Upper lobe of left lung (tissue), 6 donors: ENCODE measurements around the gene SMC2. TPM values are rescaled to one million over a fixed set of nuclear protein-coding genes. Genes with fewer than 3 reads are reported as not detected.
A peak's percentile ranks its signal among the peaks of the same experiment; 100 is the strongest.

Source experiments
- ATAC-seq, 2 donors: fragments of 200-7000 bp; cut with Tn5 transposase; one replicate each; pipeline ENCODE4 v1.9.1; 2022; ENCODE audit warnings: mild to moderate bottlenecking in 2 of 2, moderate library complexity in 2 of 2; ENCODE audit not compliant: low FRiP score in 2 of 2
- DNase-seq, 2 donors: peaks; one replicate each; pipeline ENCODE4 v3.0.0-alpha.2; 2019 to 2020
- H3K27ac ChIP-seq, 4 donors: fragments of 200-600 bp; sonication (generic); one replicate each; pipeline ENCODE4 v1.5.1; 2016 to 2019
- H3K27me3 ChIP-seq, 4 donors: fragments of 200-600 bp; sonication (generic); one replicate each; pipeline ENCODE4 v1.5.1; 2017 to 2019
- H3K36me3 ChIP-seq, 4 donors: fragments of 200-600 bp; sonication (generic); one replicate each; pipeline ENCODE4 v1.5.1; 2016 to 2019
- H3K4me1 ChIP-seq, 4 donors: fragments of 200-600 bp; sonication (generic); one replicate each; pipeline ENCODE4 v1.5.1; 2018 to 2019
- H3K4me3 ChIP-seq, 4 donors: fragments of 200-600 bp; sonication (generic); one replicate each; pipeline ENCODE4 v1.5.1; 2017 to 2019; ENCODE audit warnings: mild to moderate bottlenecking in 2 of 4, moderate library complexity in 1 of 4
- H3K9me3 ChIP-seq, 4 donors: fragments of 200-600 bp; sonication (generic); one replicate each; pipeline ENCODE4 v1.5.1; 2018 to 2019
- EP300 ChIP-seq, 4 donors: sonication (generic); formaldehyde crosslinking; IDR thresholded peaks; one replicate each; pipeline ENCODE4 v1.5.1; 2017; ENCODE audit warnings: antibody characterized with exemption in 4 of 4, control low read depth in 2 of 4
- POLR2A ChIP-seq, 4 donors: fragments of 450-650 bp; IDR thresholded peaks; one replicate each; pipeline ENCODE4 v1.5.1; 2016 to 2017; ENCODE audit warnings: antibody characterized with exemption in 4 of 4, mild to moderate bottlenecking in 2 of 4
- POLR2AphosphoS5 ChIP-seq, 2 donors: sonication (generic); formaldehyde crosslinking; IDR thresholded peaks; one replicate each; pipeline ENCODE4 v1.5.1; 2017; ENCODE audit warnings: antibody characterized with exemption in 2 of 2
- WGBS, 2 donors: methylation state at CpG; one replicate each; pipeline ENCODE4 v1.1.5; 2017 to 2018; 5-methylcytosine and 5-hydroxymethylcytosine counted together
- total RNA-seq, 6 donors: library from RNA; depleted of rRNA in 4 of 6; stranded (reverse); fragments of >200 nt in 4 of 6; gene quantifications; one replicate each; pipeline versions ENCODE4 v1.1.0 to v1.2.1, GENCODE V29; 2016 to 2021
- TF ChIP-seq, protein P1 (sequence below), 6 experiments: fragments of 450-650 bp in 4 of 6; fragments of 200-600 bp in 2 of 6; sonication (generic) in 2 of 6; IDR thresholded peaks; one replicate each; pipeline ENCODE4 v1.5.1; 2016 to 2019; ENCODE audit warnings: antibody characterized with exemption in 6 of 6
- donor health status: DM: no; HTN: no; CAD: no; lungs with moderate emphysema.
- donor health status: DM: no; HTN: yes; CAD: no; lungs with severe emphysema.

The SMC2 gene
- total RNA-seq, 6 donors from 2014 or later: 5.0 to 13.9 (median 8.2) TPM

DNA sequence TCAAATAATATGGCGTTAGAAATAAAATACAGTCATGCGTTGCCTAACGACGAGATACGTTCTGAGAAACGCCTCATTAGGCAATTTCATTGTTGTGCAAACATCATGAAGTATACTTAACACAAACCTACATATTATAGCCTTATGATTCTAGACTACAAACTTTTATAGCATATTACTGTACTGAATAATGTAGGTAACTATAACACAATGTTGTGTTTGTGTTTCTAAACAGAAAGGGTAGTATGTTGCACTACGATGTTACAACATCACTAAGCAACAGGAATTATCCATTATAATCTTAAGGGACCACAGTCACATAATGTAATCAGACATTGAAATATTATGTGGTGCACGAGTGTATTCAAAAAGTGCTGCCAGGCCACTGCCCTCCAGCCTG, 3.0 kb upstream of the SMC2 start:
- no peaks in the 10 kb centered on the region for H3K36me3 ChIP-seq
- H3K27ac ChIP-seq: peak overlapping the region in 3 of 4 donors; percentile 93 to 95 (median 94)
- TF ChIP-seq POLR2A (IDR thresholded peaks at IDR 0.05) (no peak), EP300 (IDR thresholded peaks at IDR 0.05) (no peak), POLR2AphosphoS5 (IDR thresholded peaks at IDR 0.05) (peak in 1 of 2 donors; percentile 55)
- TF ChIP-seq, protein P1, sequence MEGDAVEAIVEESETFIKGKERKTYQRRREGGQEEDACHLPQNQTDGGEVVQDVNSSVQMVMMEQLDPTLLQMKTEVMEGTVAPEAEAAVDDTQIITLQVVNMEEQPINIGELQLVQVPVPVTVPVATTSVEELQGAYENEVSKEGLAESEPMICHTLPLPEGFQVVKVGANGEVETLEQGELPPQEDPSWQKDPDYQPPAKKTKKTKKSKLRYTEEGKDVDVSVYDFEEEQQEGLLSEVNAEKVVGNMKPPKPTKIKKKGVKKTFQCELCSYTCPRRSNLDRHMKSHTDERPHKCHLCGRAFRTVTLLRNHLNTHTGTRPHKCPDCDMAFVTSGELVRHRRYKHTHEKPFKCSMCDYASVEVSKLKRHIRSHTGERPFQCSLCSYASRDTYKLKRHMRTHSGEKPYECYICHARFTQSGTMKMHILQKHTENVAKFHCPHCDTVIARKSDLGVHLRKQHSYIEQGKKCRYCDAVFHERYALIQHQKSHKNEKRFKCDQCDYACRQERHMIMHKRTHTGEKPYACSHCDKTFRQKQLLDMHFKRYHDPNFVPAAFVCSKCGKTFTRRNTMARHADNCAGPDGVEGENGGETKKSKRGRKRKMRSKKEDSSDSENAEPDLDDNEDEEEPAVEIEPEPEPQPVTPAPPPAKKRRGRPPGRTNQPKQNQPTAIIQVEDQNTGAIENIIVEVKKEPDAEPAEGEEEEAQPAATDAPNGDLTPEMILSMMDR (IDR thresholded peaks at IDR 0.05): no peak
- H3K4me3 ChIP-seq: peak overlapping the region in 2 of 4 donors; percentile 11 to 19
- ATAC-seq: no peak
- no peak for DNase-seq
- H3K4me1 ChIP-seq: peaks cover 27 to 39% (median 32%) of the 10 kb centered on the region in 4 donors
- WGBS, 2 donors: 23 to 31% methylated on average over 8 of the region's 8 CpGs
- no peaks in the 10 kb centered on the region for H3K9me3 ChIP-seq
- no peaks in the 10 kb centered on the region for H3K27me3 ChIP-seq

- DNase-seq (no peak), ATAC-seq (peak in 1 of 2 donors; percentile 6)
- H3K9me3 ChIP-seq: no peaks in the 10 kb centered on the region
- TF ChIP-seq EP300 (IDR thresholded peaks at IDR 0.05): no peak
- TF ChIP-seq, protein P1 (IDR thresholded peaks at IDR 0.05): peak in 4 of 6 experiments; percentile 21 to 39 (median 33)
- no peak for TF ChIP-seq POLR2AphosphoS5 (IDR thresholded peaks at IDR 0.05)
- TF ChIP-seq POLR2A (IDR thresholded peaks at IDR 0.05): no peak
- WGBS, 2 donors: 24 to 39% methylated on average over 4 of the region's 4 CpGs
- no peaks in the 10 kb centered on the region for H3K36me3 ChIP-seq
- H3K4me3 ChIP-seq: peak overlapping the region in 2 of 4 donors; percentile 11 to 19
- no peaks in the 10 kb centered on the region for H3K27me3 ChIP-seq
- H3K27ac ChIP-seq: peak overlapping the region in 3 of 4 donors; percentile 93 to 95 (median 94)
- peaks cover 27 to 39% (median 32%) of the 10 kb centered on the region in 4 donors for H3K4me1 ChIP-seq
Observed at GRCh38 chr9:104091708-104092107, 2.4 kb upstream of the SMC2 start.

- WGBS, 2 donors: 46 to 59% methylated on average over 2 of the region's 2 CpGs
- DNase-seq: no peak
- TF ChIP-seq EP300 (IDR thresholded peaks at IDR 0.05): no peak
- TF ChIP-seq POLR2AphosphoS5 (IDR thresholded peaks at IDR 0.05): no peak
- TF ChIP-seq POLR2A (IDR thresholded peaks at IDR 0.05): no peak
- TF ChIP-seq, protein P1 (IDR thresholded peaks at IDR 0.05): no peak
- Histone ChIP-seq H3K4me3 (no peak overlapping the region), H3K4me1 (peaks cover 27 to 39% (median 32%) of the 10 kb centered on the region in 4 donors), H3K27ac (peak overlapping the region in 3 of 4 donors; percentile 93 to 95 (median 94)), H3K9me3 (no peaks in the 10 kb centered on the region), H3K36me3 (no peaks in the 10 kb centered on the region), H3K27me3 (no peaks in the 10 kb centered on the region)
- no peak for ATAC-seq
Observed at GRCh38 chr9:104092192-104092591, 1.9 kb upstream of the SMC2 start.

DNA sequence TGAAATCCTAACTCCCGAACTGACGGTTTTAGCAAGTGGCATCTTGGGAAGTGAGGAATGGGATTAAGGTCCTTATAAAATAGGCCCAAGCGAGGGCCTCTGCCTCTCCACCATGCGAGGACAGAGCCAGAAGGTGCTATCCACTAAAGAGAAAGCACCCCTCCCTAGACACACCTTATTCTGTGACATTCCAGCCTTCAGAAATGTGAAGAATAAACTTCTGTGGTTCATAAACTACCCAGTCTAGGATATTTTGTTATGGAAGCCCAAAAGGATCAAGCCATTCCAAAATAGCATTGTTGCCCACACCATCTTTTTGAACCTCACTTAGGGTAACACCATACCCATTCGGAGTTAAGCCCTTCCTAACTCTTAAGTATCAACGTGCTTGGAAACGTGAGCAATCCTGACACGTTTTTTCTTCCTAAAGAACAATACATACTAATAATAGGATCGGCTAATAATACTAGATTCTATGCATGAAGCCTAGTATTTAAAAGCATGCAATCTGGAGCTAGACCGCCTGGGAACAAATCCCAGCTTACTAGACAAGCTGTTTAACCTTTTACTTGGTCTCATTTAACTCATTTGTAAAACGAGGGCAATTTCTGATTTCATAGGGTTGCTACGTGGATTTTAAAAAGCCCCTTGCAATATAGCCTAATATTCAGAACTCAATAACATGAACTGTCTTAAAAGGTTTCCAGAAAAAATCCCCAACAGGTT, 1.1 kb upstream of the SMC2 start:
- Histone ChIP-seq H3K27me3 (no peaks in the 10 kb centered on the region), H3K27ac (peak overlapping the region; percentile 93 to 95 (median 94)), H3K9me3 (no peaks in the 10 kb centered on the region), H3K4me3 (peak overlapping the region; percentile 45 to 88 (median 74)), H3K36me3 (no peaks in the 10 kb centered on the region), H3K4me1 (peaks cover 27 to 39% (median 32%) of the 10 kb centered on the region in 4 donors)
- DNase-seq (no peak), ATAC-seq (no peak)
- 24 to 29% methylated on average over 12 of the region's 12 CpGs for WGBS, 2 donors
- TF ChIP-seq, protein P1 (IDR thresholded peaks at IDR 0.05): no peak
- TF ChIP-seq POLR2AphosphoS5 (IDR thresholded peaks at IDR 0.05) (no peak), EP300 (IDR thresholded peaks at IDR 0.05) (no peak), POLR2A (IDR thresholded peaks at IDR 0.05) (no peak)
